Ovary (tissue), 9 donors: ENCODE data around the gene KRT2. TPM values are rescaled to one million over a fixed set of nuclear protein-coding genes. Genes with fewer than 3 reads are reported as not detected.

Experiments used
- DNase-seq, 5 donors: peaks; one replicate each; pipeline ENCODE4 v3.0.0-alpha.2; 2019 to 2020
- H3K27ac ChIP-seq, 2 donors: fragments of 200-600 bp; one replicate each; pipeline versions ENCODE4 v1.5.1 to v1.8.0; 2019 to 2022
- H3K27me3 ChIP-seq: fragments of 200-600 bp; one replicate; pipeline ENCODE4 v1.8.0; 2022
- H3K36me3 ChIP-seq: fragments of 200-600 bp; sonication (generic); one replicate; pipeline ENCODE4 v1.5.1; 2019
- H3K4me1 ChIP-seq: one replicate; pipeline ENCODE4 v1.8.1; 2013; ENCODE audit warnings: mild to moderate bottlenecking, moderate library complexity; ENCODE audit not compliant: insufficient read depth
- H3K4me3 ChIP-seq: fragments of 200-600 bp; sonication (generic); one replicate; pipeline ENCODE4 v1.5.1; 2017
- H3K9me3 ChIP-seq, 2 donors: fragments of 200-600 bp in 1 of 2; sonication (generic) in 1 of 2; one replicate each; pipeline versions ENCODE4 v1.5.1 to v1.8.1; 2013 to 2019; ENCODE audit warnings: mild to moderate bottlenecking in 1 of 2, moderate library complexity in 1 of 2
- EP300 ChIP-seq: sonication (generic); formaldehyde crosslinking; IDR thresholded peaks from one replicate; pipeline ENCODE4 v1.6.1; 2017; ENCODE audit warnings: antibody characterized with exemption
- POLR2A ChIP-seq: fragments of 450-650 bp; IDR thresholded peaks from one replicate; pipeline ENCODE4 v1.6.1; 2017; ENCODE audit warnings: antibody characterized with exemption, mild to moderate bottlenecking, moderate library complexity
- WGBS, 3 donors: extraction: QIAGEN DNeasy Blood & Tissue Kit in 1 of 3; methylation state at CpG; one replicate each; pipeline versions ENCODE4 v1.1.5 to v1.1.7; 2013 to 2017; 5-methylcytosine and 5-hydroxymethylcytosine counted together
- intact Hi-C, 4 donors: fragments of 100-400 bp; cut with DNase I; formaldehyde crosslinking; loops; one replicate each; pipeline versions ENCODE4 v1.11.0 to v1.15.1; 2022 to 2023
- polyA plus RNA-seq, 2 donors: library from polyadenylated mRNA; stranded (reverse); fragments of 200-250 nt in 1 of 2; fragments of 350-450 nt in 1 of 2; fragmentation: Illumina TruSeq in 1 of 2; extraction: RNeasy Lipid Tissue Mini Kit (QIAGEN cat#74804) in 1 of 2; gene quantifications; one replicate each; pipeline ENCODE4 v1.2.3, GENCODE V29; 2013 to 2014
- total RNA-seq, 7 donors: library from RNA; depleted of rRNA in 2 of 7; stranded (reverse); fragments of >200 nt in 2 of 7; fragmentation: NEBNext Ultra II Directional in 3 of 7; extraction: Animal tissue kit (Norgen Biotek cat#: 25700) in 3 of 7; gene quantifications; one replicate each; pipeline versions ENCODE4 v1.1.0 to v1.2.4, GENCODE V29; 2016 to 2023
- TF ChIP-seq, protein P1 (sequence below), 3 donors: fragments of 450-650 bp in 2 of 3; fragments of 200-600 bp in 1 of 3; IDR thresholded peaks; one replicate each; pipeline versions ENCODE4 v1.5.1 to v1.8.0; 2016 to 2022; ENCODE audit warnings: antibody characterized with exemption in 3 of 3, mild to moderate bottlenecking in 1 of 3
- donor health status: DM: no; HTN: no; CAD: no; lungs with moderate emphysema.
- donor health status: DM: no; HTN: no; CAD: no.
- donor health status: Bipolar disorder and iron deficiency.
- donor health status: DM: yes; HTN: yes; CAD: no.
- donor health status: DM: no; HTN: no; CAD: no.
- donor health status: DM: yes; HTN: yes; CAD: no.

KRT2 gene
- total and polyA plus RNA-seq, 9 donors, result not detected

DNA sequence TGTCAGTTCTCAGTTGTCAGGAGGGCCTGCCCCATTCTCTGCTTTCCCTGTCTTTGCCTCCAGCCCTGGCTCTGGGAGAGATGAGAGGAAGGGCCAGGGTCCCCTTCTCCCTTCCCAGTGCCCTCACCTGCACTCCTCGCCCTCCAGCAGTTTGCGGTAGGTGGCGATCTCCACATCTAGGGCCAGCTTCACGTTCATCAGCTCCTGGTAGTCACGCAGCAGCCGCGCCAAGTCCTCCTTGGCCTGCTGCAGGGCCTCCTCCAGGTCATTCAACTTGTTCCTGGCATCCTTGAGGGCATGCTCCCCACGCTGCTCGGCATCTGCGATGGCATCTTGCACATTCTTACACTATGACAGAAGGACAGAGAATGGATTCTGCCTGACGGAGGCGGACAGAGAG lies 5.4 kb downstream of the KRT2 start:
- H3K4me3 ChIP-seq, result no peak overlapping the region
- no peak overlapping the region for H3K27ac ChIP-seq
- intact Hi-C loops, result no loop called here
- no peaks in the 10 kb centered on the region for H3K4me1 ChIP-seq
- H3K9me3 ChIP-seq, result no peaks in the 10 kb centered on the region
- H3K36me3 ChIP-seq, result no peaks in the 10 kb centered on the region
- WGBS, 3 donors, result 77 to 81% (median 79%) methylated on average over 12 of the region's 12 CpGs
- DNase-seq, result no peak
- H3K27me3 ChIP-seq, result no peaks in the 10 kb centered on the region
- TF ChIP-seq POLR2A (no peak), EP300 (no peak)
- TF ChIP-seq, protein P1, sequence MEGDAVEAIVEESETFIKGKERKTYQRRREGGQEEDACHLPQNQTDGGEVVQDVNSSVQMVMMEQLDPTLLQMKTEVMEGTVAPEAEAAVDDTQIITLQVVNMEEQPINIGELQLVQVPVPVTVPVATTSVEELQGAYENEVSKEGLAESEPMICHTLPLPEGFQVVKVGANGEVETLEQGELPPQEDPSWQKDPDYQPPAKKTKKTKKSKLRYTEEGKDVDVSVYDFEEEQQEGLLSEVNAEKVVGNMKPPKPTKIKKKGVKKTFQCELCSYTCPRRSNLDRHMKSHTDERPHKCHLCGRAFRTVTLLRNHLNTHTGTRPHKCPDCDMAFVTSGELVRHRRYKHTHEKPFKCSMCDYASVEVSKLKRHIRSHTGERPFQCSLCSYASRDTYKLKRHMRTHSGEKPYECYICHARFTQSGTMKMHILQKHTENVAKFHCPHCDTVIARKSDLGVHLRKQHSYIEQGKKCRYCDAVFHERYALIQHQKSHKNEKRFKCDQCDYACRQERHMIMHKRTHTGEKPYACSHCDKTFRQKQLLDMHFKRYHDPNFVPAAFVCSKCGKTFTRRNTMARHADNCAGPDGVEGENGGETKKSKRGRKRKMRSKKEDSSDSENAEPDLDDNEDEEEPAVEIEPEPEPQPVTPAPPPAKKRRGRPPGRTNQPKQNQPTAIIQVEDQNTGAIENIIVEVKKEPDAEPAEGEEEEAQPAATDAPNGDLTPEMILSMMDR (IDR thresholded peaks at IDR 0.05), result no peak

DNA sequence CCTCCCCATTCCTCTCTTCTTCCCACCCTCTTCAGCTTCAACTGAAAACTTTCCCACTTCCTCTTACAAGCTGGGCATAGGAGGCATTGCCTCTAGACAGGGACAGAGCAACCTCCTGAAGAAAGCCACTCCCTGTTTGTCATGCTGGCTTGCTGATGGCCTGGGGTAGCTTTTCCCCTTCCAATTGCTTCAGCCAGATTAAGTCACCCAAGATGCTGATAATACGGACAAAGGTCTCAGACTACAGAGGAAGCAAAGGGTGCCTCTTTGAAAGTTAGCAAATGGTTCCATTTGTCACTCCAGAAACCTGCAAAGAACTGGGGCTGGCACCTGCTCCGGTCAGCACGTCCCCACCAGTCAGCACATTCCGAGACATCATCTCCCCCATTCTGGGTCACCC lies 6.0 kb downstream of the KRT2 start:
- no peak for DNase-seq
- WGBS, 3 donors, result 41 to 67% (median 53%) methylated on average over 4 of the region's 4 CpGs
- Histone ChIP-seq H3K9me3 (no peaks in the 10 kb centered on the region), H3K4me1 (no peaks in the 10 kb centered on the region), H3K4me3 (no peak overlapping the region), H3K27me3 (no peaks in the 10 kb centered on the region), H3K27ac (no peak overlapping the region), H3K36me3 (no peaks in the 10 kb centered on the region)
- intact Hi-C loops, result no loop called here
- TF ChIP-seq POLR2A (no peak), EP300 (no peak)
- TF ChIP-seq, protein P1 (IDR thresholded peaks at IDR 0.05), result no peak

DNA sequence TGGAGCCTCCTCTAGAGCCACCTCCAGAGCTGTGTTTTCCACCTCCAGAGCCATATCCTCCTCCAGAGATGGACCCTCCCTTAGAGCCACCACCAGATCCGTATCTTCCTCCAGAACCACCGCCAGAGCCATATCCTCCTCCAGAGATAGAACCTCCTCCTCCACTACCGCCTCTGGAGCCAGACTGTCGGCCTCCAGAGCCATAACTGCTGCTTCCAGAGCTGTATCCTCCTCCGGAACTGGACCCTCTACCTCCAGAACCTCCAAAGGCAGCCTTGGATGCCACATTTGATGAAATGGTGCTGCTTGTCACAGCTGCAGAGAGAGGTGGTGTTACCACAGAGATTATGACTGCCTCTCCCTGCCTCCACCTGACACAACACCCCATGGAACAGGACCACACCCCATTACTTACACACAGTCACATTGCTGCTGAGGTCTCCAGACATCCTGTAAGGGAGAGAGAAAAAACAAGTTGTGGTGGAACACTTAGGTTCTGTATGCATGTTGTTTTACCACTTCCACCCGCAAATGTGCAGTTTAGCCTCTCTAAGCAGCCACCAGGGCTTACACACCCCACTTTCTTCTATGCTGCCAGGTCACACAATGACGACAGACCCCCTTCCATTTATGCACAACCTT lies 6.8 kb downstream of the KRT2 start:
- no peak for DNase-seq
- TF ChIP-seq, protein P1 (IDR thresholded peaks at IDR 0.05), result no peak
- TF ChIP-seq EP300 (no peak), POLR2A (no peak)
- Histone ChIP-seq H3K27me3 (no peaks in the 10 kb centered on the region), H3K36me3 (no peaks in the 10 kb centered on the region), H3K4me1 (no peaks in the 10 kb centered on the region), H3K9me3 (no peaks in the 10 kb centered on the region), H3K4me3 (no peak overlapping the region), H3K27ac (no peak overlapping the region)
- intact Hi-C loops, result no loop called here
- WGBS, 3 donors, result 50 to 64% (median 51%) methylated on average over 7 of the region's 7 CpGs

DNA sequence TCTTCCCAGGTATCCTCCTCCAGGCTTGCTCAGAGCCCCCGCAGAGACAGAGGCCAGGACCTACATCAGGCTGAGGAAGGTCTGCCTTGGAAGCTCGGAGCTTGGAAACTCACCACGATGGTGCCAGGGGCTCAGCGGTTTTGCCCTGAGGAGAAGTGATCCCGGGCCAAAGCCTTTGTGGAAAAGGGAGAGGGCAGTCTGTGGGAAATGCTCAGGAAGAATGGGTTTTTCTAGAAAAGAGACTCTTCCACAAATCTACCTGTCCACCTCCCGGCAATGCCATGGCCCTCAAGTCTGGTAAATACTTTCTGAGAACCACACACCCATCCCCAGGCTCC lies 8.0 kb downstream of the KRT2 start:
- H3K36me3 ChIP-seq, result no peaks in the 10 kb centered on the region
- intact Hi-C loops, result no loop called here
- H3K4me1 ChIP-seq, result no peaks in the 10 kb centered on the region
- TF ChIP-seq POLR2A, result no peak
- TF ChIP-seq, protein P1 (IDR thresholded peaks at IDR 0.05), result no peak
- WGBS, 3 donors, result 80 to 88% (median 86%) methylated on average over 6 of the region's 6 CpGs
- no peaks in the 10 kb centered on the region for H3K27me3 ChIP-seq
- DNase-seq, result no peak
- H3K27ac ChIP-seq, result no peak overlapping the region
- no peaks in the 10 kb centered on the region for H3K9me3 ChIP-seq
- no peak overlapping the region for H3K4me3 ChIP-seq
